Omental fat pad (tissue), 4 donors: ENCODE results near the gene ERC2. TPM values are rescaled to one million over a fixed set of nuclear protein-coding genes. Genes with fewer than 3 reads are reported as not detected.

ENCODE experiments used
- ATAC-seq: fragments of 150-250 bp; one replicate; pipeline ENCODE4 v1.9.1; 2016; ENCODE audit warnings: mild to moderate bottlenecking, moderate library complexity; ENCODE audit not compliant: low FRiP score
- DNase-seq: peaks from one replicate; pipeline ENCODE4 v3.0.0-alpha.2; 2019; ENCODE audit warnings: low spot score
- CTCF ChIP-seq, 3 donors: fragments of 450-650 bp; IDR thresholded peaks; one replicate each; pipeline ENCODE4 v1.5.1; 2016 to 2017; ENCODE audit warnings: antibody characterized with exemption in 3 of 3, mild to moderate bottlenecking in 3 of 3, moderate library complexity in 2 of 3
- total RNA-seq, 4 donors: library from RNA; depleted of rRNA; stranded (reverse); fragments of >200 nt; gene quantifications; one replicate each; pipeline ENCODE4 v1.1.0, GENCODE V29; 2016

The ERC2 gene
- total RNA-seq, 4 donors from 2014 or later = 0.75 to 4.2 (median 2.3) TPM; not detected in 1

- ATAC-seq = no peak
- TF ChIP-seq CTCF (IDR thresholded peaks at IDR 0.05) = no peak
These were observed 374.1 kb downstream of the ERC2 start for GRCh38 chr3:56094170-56094569.

DNA sequence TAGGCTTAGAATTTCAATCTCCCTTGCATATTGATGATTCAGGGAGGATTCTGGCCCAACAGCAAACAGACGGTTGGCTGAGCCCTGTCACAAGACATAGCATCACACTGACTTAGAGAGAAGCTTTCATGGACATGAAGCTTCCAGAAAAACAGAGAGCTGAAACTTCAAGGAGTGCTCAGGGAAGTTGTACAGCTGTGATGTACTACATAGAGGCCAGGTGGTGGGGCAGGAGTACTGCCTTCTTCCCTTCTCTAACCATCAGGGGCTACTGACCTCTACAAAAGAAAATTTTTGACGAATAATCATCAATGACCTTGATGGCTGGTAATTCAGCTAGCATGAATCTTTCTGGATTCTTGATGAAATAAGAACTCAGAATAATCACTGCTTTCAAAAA is 378.5 kb downstream of the ERC2 start:
- ATAC-seq = no peak
- no peak for DNase-seq
- TF ChIP-seq CTCF (IDR thresholded peaks at IDR 0.05) = no peak

More at GRCh38 chr3:56094170-56094569, 374.1 kb downstream of the ERC2 start:
- no peak for DNase-seq

GRCh38 chr3:56087451-56088053 is 380.7 kb downstream of the ERC2 start:
- DNase-seq (no peak), ATAC-seq (no peak)
- TF ChIP-seq CTCF (IDR thresholded peaks at IDR 0.05) = no peak

- DNase-seq (no peak), ATAC-seq (no peak)
- no peak for TF ChIP-seq CTCF (IDR thresholded peaks at IDR 0.05)
These were observed 381.9 kb downstream of the ERC2 start for GRCh38 chr3:56086355-56086754.

GRCh38 chr3:56081246-56081645 is 387.0 kb downstream of the ERC2 start:
- no peak for DNase-seq
- ATAC-seq = no peak
- no peak for TF ChIP-seq CTCF (IDR thresholded peaks at IDR 0.05)

GRCh38 chr3:56076746-56077145 is 391.5 kb downstream of the ERC2 start:
- DNase-seq (no peak), ATAC-seq (peak; percentile 90)
- no peak for TF ChIP-seq CTCF (IDR thresholded peaks at IDR 0.05)

- ATAC-seq (no peak), DNase-seq (no peak)
- no peak for TF ChIP-seq CTCF (IDR thresholded peaks at IDR 0.05)
These were observed 393.2 kb downstream of the ERC2 start for GRCh38 chr3:56075089-56075488.
